CD4-positive, alpha-beta T cell treated with Interleukin-10 for 1 hour (primary cell): ENCODE results near the gene OR6S1.
"Not testable (repeated sequence)": the region's sequence is repeated elsewhere in the genome, so short reads cannot be mapped to it uniquely, and the experiment has no call there.

Experiments used
- DNase-seq: peaks from one replicate; pipeline ENCODE4 v3.0.0-alpha.2; 2020

Gene OR6S1

DNA sequence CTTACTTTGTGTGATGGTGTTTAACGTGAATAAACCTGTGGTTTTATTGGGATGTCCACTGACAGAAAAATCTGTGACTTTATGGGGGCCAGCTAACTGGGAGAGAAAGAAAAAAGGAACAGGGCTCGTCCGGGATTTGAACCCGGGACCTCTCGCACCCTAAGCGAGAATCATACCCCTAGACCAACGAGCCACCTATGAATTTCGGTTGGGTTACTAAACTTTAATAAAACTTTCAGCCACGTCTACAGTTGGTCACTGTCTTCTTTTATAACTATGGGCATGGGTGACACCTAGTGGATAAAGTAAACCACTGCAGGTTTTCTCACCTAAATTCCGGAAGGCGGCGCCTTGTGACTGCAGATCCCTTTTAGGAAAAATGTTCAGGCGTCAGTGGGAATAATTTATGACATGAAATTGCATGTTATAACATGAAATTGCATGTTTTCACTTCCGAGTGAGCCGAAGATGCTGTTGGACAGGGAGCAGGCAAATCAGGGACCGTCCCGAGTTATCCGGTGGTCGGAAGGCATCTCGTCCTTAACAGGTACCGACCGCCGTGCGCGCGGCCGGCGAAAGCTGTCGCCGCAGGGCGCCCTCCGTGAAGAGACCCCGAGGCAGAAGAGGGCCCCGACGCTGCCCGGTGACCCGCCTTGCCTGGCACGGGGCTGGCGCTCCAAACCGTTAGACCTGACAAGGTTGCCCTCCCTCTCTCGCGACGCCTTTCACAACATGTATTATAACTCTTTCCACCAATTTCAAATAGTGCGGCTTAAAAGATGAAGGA, 32.1 kb downstream of the OR6S1 start:
- peak; percentile 86 for DNase-seq

DNA sequence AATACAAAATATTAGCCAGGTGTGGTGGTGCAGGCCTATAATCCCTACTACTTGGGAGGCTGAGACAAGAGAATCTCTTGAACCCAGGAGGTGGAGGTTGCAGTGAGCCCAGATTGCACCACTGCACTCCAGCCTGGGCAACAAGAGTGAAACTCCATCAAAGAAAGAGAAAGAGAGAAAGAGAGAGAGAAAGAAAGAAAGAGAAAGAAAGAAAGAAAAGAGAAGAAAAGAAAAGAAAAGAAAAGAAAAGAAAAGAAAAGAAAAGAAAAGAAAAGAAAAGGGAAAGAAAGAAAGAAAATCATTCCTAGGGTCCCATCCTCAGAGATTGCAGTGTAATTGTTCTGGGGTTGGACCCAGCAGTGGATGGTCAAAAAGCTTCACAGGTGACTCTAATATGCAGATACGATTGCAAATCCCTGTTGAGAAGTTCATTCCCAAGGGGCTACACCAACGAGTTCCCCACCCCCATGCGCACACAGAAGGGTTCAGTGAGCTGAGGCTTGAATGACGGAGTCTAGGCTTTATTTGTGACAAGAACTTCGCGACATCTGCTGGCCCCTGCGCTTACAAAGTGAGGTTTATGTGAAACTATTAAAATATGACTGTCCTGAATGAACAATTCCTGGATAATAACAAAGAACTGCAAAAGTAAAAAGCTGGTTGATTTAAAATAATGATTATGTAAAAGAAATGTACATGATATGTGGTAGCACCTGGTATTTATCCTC, 32.9 kb downstream of the OR6S1 start:
- DNase-seq, result no peak

- no peak for DNase-seq
These were observed 33.9 kb downstream of the OR6S1 start for GRCh38 chr14:20607617-20608016.

- DNase-seq, result no peak
These were observed 34.6 kb downstream of the OR6S1 start for GRCh38 chr14:20606902-20607242.

DNA sequence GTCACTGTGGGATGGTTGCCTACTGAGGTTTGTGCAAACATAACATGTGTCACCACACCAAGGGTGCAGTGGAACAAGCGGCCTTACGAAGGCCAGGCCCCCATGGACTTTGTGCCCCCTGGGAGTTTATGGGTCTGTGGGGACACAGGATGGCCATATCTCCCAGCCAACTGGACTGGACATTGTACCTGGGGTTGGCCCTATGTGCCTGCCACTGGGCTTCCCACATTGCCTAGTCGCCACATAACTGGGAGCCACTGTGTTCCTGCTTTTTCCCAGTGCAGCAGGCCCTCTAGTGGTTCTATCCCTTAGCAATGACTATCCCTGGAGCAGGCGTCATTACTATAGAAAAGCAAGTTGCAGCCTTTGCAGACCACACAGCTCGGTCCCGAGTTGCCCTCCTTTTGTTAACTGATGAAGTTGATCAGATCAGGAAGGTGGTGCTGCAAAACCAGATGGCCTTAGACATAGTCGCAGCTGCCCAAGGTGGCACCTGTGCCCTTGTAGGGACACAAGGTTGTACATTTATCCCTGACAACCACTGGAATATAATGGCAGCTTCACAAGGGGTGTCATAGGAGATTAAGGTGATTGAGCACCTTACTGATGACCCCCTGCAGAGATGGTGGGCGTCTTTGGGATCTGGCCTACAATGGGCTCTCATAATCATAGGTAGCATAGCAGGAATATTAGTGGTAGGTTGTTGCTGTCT, 35.1 kb downstream of the OR6S1 start:
- DNase-seq, result no peak

DNA sequence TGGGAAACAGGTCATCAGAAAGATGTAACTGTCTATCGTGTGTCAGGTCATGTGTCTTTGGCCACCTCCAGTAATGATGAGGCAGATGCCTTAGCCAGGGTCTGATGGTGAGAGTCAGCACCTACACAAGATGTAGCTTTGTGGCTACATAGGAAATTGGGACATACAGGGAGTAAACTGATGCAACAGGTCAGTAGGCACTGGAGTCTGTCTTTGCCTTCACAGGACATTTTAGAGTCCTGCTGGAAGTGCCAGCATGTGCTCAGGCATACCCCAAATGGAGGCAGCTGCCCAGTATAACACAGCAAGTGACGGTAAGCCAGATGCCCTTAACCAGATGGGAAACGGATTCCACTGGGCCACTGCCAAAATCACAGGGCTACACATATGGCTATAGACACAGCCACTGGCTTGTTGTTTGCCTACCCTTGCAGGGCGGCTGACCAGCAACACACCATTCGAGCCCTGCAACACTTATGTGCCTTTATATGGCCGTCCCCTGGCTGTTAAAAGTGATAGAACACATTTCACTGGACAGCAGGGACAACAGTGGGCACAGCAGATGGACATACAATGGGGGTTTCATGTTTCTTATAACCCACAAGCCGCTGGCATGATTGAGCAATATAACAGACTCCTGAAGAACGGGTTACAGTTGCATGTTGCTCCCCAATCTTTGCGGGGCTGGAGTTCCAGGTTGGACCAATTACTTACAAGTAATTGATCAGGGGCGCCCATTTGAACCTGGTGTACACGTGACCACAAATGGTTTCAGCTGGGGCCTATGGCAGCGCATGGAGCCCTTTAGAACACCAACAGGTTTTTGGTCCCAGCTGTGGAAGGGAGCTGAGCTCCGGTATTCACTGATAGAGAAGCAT, 37.4 kb downstream of the OR6S1 start:
- DNase-seq, result no peak

- DNase-seq, result no peak
These were observed 38.9 kb downstream of the OR6S1 start for GRCh38 chr14:20602583-20602982.

DNA sequence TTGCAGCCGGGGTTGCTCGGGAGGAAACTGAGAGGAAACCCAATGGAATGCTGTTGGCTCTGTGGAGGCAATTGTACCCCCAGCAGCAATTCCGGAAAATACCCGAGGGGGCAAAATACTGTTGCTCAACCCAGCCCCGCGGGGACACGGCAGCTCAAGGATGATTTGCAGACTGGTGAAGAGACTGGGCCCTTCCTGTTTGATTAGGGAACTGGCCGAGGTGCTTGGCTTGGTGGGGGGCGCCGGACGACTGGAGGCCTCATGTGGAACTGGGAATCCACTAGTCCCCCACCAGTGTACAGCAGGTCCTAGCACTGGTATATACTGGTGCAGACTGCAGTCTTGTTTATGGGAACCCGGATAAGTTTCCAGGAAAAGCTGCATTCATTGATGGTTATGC, 40.0 kb downstream of the OR6S1 start:
- no peak for DNase-seq

DNA sequence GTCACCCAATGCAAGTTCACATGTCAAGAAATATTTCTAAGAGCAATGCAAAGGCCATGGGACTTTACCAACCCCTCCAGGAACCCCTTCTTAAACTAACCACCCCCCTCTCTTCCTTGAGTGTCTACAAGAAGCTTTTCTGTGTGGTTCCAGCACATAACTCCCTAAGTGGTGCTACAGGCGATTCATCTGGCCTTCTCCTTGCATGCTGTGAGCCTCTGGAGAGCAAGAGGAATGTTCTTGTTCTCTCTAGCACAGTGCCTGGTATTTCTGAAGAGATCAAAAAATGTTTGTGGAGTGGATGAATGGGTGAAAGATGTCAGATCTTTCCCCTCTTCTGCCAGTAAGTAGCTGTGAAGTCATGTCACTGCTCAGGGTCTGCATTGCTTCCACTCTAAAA, 44.4 kb downstream of the OR6S1 start:
- no peak for DNase-seq

DNA sequence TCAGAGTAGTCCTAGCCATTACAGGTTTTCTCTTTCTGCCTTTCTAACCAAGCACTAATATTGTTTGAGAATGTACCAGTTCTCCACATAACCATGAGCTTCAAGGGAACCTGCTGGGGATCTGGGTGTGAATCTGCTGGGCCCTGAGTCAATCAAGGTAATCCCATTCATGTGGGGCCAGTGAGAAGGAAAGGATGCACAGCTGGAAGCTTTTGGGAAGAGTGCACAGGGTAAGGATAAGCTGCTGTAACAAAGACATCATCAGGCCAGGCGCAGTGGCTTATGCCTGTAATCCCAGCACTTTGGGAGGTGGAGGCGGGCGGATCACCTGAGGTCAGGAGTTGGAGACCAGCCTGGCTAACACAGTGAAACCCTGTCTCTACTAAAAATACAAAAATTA, 45.8 kb downstream of the OR6S1 start:
- not testable (repeated sequence) for DNase-seq

DNA sequence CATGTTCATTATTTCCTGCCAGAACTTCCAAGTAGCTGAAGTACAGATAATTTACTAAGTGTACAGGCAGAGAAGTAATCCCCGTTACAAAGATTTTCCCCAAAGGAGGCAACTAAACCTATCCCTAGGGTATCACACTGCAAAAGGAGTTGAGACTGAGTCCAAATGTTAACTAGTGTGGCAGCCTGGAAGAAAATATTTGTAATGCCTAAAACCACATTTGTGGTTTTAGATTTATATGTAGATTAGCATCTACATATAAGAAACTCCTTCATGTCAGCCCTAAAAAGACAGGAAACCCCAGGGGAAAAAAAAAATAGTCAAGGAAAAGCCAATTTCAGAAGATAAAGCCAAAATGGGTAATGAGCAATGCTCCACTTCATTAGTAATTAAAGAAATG, 48.9 kb downstream of the OR6S1 start:
- no peak for DNase-seq

- DNase-seq, result no peak
These were observed 50.3 kb downstream of the OR6S1 start, which contains the start of gene RNASE12 for GRCh38 chr14:20591235-20591634. Gene RNASE12, minus strand, starts transcription at chr14:20591376. Its CDS starts 653 bp downstream, at chr14:20590723.
